Brain microvascular endothelial cell (primary cell): ENCODE results near the gene CCDC184.

ENCODE experiments used
- DNase-seq: peaks from one replicate; pipeline ENCODE4 v3.0.0-alpha.2; 2020
- H3K27ac ChIP-seq: fragments of 250-450 bp; sonication (Bioruptor Pico); 2 replicates; pipeline ENCODE4 v1.5.1; 2020; ENCODE audit warnings: mild to moderate bottlenecking, moderate library complexity
- H3K27me3 ChIP-seq: fragments of 250-450 bp; sonication (Bioruptor Pico); replicated peaks from 2 replicates; pipeline ENCODE4 v1.5.1; 2020; ENCODE audit warnings: mild to moderate bottlenecking
- H3K36me3 ChIP-seq: fragments of 250-450 bp; sonication (Bioruptor Pico); replicated peaks from 2 replicates; pipeline ENCODE4 v1.5.1; 2020; ENCODE audit warnings: mild to moderate bottlenecking
- H3K4me3 ChIP-seq: 2 replicates; pipeline ENCODE4 v1.5.1; 2011; ENCODE audit warnings: low read depth, mild to moderate bottlenecking, control low read depth, low read length, moderate library complexity
- in situ Hi-C: cut with HindIII; loops from 2 replicates; pipeline ENCODE4 v1.10.0; 2017; ENCODE audit warnings: low sequenced_read_pairs, low pct_ligation_motif_present
- TF ChIP-seq, protein P1 (sequence below): IDR thresholded peaks from 2 replicates; pipeline ENCODE4 v1.5.1; 2011; ENCODE audit warnings: low read depth, mild to moderate bottlenecking, moderate library complexity, low read length, control low read depth, inconsistent platforms; ENCODE audit errors: missing control alignments

CCDC184 gene

DNA sequence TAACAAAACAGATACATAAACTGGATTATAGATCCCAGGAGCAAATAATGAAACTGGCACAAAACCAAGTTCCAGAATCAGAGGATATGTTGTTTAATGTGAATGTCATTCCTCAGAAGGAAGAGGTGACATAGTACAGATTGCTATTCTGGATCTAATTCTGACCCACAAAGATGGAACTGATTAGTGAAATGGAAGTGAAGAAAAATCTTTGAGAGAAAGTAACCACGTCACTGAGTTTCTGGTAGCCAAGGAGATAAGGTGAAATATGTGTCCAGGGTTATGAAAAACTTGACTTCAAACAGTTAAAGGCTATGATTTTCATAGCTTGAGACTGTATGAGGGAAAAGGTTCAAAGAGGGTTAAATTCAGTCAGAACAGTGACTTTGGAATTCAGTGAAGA, 11.4 kb downstream of the CCDC184 start:
- H3K4me3 ChIP-seq, result no peak overlapping the region
- TF ChIP-seq, protein P1, sequence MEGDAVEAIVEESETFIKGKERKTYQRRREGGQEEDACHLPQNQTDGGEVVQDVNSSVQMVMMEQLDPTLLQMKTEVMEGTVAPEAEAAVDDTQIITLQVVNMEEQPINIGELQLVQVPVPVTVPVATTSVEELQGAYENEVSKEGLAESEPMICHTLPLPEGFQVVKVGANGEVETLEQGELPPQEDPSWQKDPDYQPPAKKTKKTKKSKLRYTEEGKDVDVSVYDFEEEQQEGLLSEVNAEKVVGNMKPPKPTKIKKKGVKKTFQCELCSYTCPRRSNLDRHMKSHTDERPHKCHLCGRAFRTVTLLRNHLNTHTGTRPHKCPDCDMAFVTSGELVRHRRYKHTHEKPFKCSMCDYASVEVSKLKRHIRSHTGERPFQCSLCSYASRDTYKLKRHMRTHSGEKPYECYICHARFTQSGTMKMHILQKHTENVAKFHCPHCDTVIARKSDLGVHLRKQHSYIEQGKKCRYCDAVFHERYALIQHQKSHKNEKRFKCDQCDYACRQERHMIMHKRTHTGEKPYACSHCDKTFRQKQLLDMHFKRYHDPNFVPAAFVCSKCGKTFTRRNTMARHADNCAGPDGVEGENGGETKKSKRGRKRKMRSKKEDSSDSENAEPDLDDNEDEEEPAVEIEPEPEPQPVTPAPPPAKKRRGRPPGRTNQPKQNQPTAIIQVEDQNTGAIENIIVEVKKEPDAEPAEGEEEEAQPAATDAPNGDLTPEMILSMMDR, result no peak
- DNase-seq, result no peak
- H3K36me3 ChIP-seq, result no peaks in the 10 kb centered on the region
- in situ Hi-C loops, result no loop called here
- peaks cover 10% of the 10 kb centered on the region for H3K27me3 ChIP-seq
- no peak overlapping the region for H3K27ac ChIP-seq

DNA sequence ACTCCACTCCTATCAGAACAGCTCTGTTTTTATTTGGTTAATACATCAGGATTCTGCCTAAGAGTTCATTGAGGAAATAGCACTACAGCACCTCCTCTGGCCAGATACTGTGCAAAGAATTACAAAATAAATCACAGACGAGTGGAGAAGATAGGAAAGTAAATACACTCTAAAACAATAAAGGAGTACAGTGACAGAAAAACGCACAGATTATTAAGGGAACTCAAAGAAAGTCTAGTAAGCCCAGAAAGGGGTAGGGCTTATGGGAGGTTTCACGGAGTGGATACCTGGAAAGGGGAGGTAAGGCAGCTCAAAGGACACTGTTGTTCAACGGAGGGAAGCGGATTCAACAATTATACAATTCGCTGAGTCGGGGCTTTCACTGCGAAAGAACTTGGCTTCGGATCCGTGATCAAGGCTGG, 14.1 kb downstream of the CCDC184 start:
- in situ Hi-C loops, result no loop called here
- Histone ChIP-seq H3K27ac (no peak overlapping the region), H3K4me3 (peak overlapping the region; percentile 72), H3K36me3 (no peaks in the 10 kb centered on the region), H3K27me3 (peaks cover 1% of the 10 kb centered on the region)
- TF ChIP-seq, protein P1, result peak; percentile 58
- DNase-seq, result peak; percentile 51

DNA sequence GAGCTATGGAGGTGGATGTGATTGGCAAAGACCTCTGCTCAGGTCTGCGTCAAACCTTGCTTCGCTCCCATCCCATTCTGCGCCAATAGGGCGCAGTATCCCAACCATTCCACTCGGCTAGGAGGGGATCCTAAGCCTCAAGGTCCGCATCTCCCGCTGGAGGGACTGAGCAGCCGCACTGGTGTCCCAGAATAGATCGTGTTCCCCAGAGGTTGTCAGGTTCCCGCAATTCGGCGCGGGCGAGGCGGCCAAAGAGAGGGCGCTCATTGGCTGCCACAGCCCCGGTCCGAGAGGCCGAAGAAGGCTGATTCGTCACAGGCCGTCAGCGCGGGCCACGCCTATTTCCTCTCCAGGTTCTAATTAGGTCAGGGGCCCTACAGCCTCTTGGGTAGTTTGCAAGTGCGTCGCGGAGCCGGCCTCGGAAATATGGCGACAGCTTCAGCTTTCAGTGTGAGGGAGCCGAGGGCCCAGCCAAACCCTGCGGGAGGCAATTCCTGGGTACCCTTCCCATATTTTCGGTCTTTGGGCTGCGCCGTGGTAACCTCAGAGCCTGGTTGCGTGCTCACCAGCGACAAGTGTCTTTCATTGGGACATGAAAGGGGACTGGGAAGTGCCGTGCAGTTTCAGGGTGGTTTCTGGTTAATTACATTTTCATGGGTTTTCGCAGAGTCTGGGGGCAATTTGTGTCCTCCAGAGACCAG, 14.7 kb downstream of the CCDC184 start:
- Histone ChIP-seq H3K27ac (peak overlapping the region; percentile 41), H3K27me3 (no peaks in the 10 kb centered on the region), H3K36me3 (no peaks in the 10 kb centered on the region), H3K4me3 (peak overlapping the region; percentile 72)
- TF ChIP-seq, protein P1, result peak; percentile 53
- in situ Hi-C loops, result no loop called here
- peak; percentile 92 for DNase-seq

DNA sequence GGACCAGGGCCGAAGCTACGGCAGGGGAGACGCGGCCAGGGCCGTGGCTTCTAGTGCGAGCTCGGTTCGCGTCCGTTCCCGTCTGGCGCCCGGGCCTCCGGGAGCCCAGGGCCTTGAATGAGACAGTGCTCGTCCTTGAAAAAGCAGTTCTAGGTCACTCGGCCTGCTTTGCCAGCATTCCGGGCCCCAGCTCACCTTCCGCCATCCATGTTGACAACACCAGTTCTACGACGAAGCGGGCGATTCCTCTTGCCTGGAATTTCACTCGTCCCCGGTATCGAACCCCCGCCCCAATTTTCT, 15.2 kb downstream of the CCDC184 start:
- Histone ChIP-seq H3K27ac (peak overlapping the region; percentile 41), H3K27me3 (no peaks in the 10 kb centered on the region), H3K36me3 (no peaks in the 10 kb centered on the region), H3K4me3 (peak overlapping the region; percentile 72)
- DNase-seq, result no peak
- TF ChIP-seq, protein P1, result no peak
- in situ Hi-C loops, result no loop called here

DNA sequence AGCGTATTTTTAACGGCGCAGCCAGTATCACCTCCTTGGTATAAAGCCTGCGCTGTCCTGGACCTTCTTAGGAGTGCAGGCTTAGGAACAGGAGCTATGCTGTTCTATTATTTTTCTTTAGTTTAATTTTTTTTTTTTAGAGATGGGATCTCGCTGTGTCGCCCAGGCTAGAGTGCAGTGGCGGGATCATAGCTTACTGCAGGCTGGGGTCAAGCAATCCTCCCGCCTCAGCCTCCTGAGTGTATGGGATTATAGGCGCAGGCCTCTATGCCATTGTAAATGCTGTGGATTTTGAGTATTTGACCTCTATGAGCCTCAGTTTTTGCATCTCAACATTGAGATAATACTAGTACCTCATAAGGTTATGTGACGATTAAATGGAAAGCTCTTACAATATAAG, 15.5 kb downstream of the CCDC184 start:
- H3K36me3 ChIP-seq, result no peaks in the 10 kb centered on the region
- H3K27ac ChIP-seq, result no peak overlapping the region
- H3K4me3 ChIP-seq, result peak overlapping the region; percentile 72
- no peak for DNase-seq
- TF ChIP-seq, protein P1, result no peak
- in situ Hi-C loops, result no loop called here
- H3K27me3 ChIP-seq, result no peaks in the 10 kb centered on the region

DNA sequence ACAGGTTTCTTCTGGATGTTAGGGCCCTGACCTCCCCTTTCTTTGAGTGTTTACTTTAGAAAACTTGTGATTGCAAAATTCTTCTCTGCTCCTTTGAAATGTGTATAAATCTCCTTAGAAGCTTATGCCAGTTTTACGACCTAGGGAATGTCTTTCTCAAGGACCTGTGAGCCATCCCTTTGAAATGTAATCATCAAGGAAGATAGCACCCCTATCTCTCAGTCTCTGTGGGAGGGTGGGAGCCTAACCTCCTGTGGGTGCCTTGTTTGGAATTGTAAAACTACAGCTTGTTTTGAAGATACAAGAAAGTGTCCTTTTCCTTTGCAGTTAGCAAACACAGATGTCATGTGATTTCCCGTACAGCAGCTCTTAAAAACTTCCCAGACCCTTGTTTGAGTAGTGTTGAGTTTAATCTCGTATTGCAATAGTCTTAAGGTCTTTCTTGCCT, 16.4 kb downstream of the CCDC184 start:
- H3K27ac ChIP-seq, result no peak overlapping the region
- in situ Hi-C loops, result no loop called here
- TF ChIP-seq, protein P1, result no peak
- no peak overlapping the region for H3K4me3 ChIP-seq
- no peaks in the 10 kb centered on the region for H3K36me3 ChIP-seq
- DNase-seq, result no peak
- H3K27me3 ChIP-seq, result no peaks in the 10 kb centered on the region
